Liver (tissue), 3 donors: ENCODE results near the gene ANAPC10.

Source experiments
- ATF3 ChIP-seq: IDR thresholded peaks from 2 replicates; pipeline ENCODE4 v1.6.1; 2016; ENCODE audit warnings: antibody characterized with exemption
- CTCF ChIP-seq: fragments of 150-350 bp; IDR thresholded peaks from 2 replicates; pipeline ENCODE4 v1.5.1; 2017; ENCODE audit warnings: improper control_type of control experiment, low read depth, low read length; ENCODE audit not compliant: missing input control
- GABPA ChIP-seq, 2 donors: IDR thresholded peaks in 1 of 2; conservative IDR thresholded peaks in 1 of 2; 2 replicates each; pipeline ENCODE4 v1.6.1; 2016; ENCODE audit warnings: antibody characterized with exemption in 2 of 2, mild to moderate bottlenecking in 1 of 2, moderate library complexity in 1 of 2
- JUND ChIP-seq, 2 donors: IDR thresholded peaks; 2 replicates each; pipeline ENCODE4 v1.6.1; 2016; ENCODE audit warnings: antibody characterized with exemption in 2 of 2
- MAX ChIP-seq: IDR thresholded peaks from 2 replicates; pipeline ENCODE4 v1.6.1; 2016; ENCODE audit warnings: antibody characterized with exemption
- RAD21 ChIP-seq, 2 donors: IDR thresholded peaks; 2 replicates each; pipeline ENCODE4 v1.6.1; 2016; ENCODE audit warnings: antibody characterized with exemption in 2 of 2, mild to moderate bottlenecking in 2 of 2
- TAF1 ChIP-seq: conservative IDR thresholded peaks from 2 replicates; pipeline ENCODE4 v1.6.1; 2016; ENCODE audit warnings: antibody characterized with exemption, mild to moderate bottlenecking
- YY1 ChIP-seq: IDR thresholded peaks from 2 replicates; pipeline ENCODE4 v1.6.1; 2016; ENCODE audit warnings: antibody characterized with exemption, mild to moderate bottlenecking
- ZBTB33 ChIP-seq: IDR thresholded peaks from 2 replicates; pipeline ENCODE4 v1.6.1; 2016; ENCODE audit warnings: antibody characterized with exemption
- donor health status: healthy.
- donor health status: healthy.

- TF ChIP-seq ZBTB33, result no peak
- TF ChIP-seq TAF1, result no peak
- no peak for TF ChIP-seq CTCF
- TF ChIP-seq YY1, result no peak
- TF ChIP-seq MAX, result no peak
- no peak for TF ChIP-seq GABPA (IDR thresholded peaks at IDR 0.05 in 1 of 2, conservative IDR thresholded peaks at IDR 0.05 in 1 of 2)
- TF ChIP-seq ATF3, result no peak
- no peak for TF ChIP-seq JUND (IDR thresholded peaks at IDR 0.05)
- TF ChIP-seq RAD21 (IDR thresholded peaks at IDR 0.05), result no peak
Observed at GRCh38 chr4:145044341-145044740, 53.7 kb downstream of the ANAPC10 start.
